ENCODE data around the gene PTPMT1. TPM values are rescaled to one million over a fixed set of nuclear protein-coding genes. Genes with fewer than 3 reads are reported as not detected.

Gene PTPMT1
- total RNA-seq, 1 donor from 2014 or later = 124 TPM

- no peak for TF ChIP-seq CTCF (conservative IDR thresholded peaks at IDR 0.05; ENCODE audit: low read depth, low read length)
- DNase-seq (ENCODE audit: low read depth) = no peak
- no peak overlapping the region for H3K4me3 ChIP-seq (ENCODE audit: low read depth, low read length)
These were observed 27.6 kb downstream of the PTPMT1 start for GRCh38 chr11:47592970-47593369.

- H3K4me3 ChIP-seq (ENCODE audit: low read depth, low read length) = no peak overlapping the region
- TF ChIP-seq CTCF (conservative IDR thresholded peaks at IDR 0.05; ENCODE audit: low read depth, low read length) = no peak
- DNase-seq (ENCODE audit: low read depth) = no peak
These were observed 28.1 kb downstream of the PTPMT1 start for GRCh38 chr11:47593492-47593933.

- no peak for TF ChIP-seq CTCF (conservative IDR thresholded peaks at IDR 0.05; ENCODE audit: low read depth, low read length)
- peak within 1 kb of the TSS; percentile 11 for H3K4me3 ChIP-seq (ENCODE audit: low read depth, low read length)
- DNase-seq (ENCODE audit: low read depth) = no peak
These were observed 28.8 kb downstream of the PTPMT1 start, which contains the start of gene C1QTNF4 for GRCh38 chr11:47593934-47594855. C1QTNF4 (minus strand) TSS chr11:47594411; CDS start chr11:47590810, 3,601 bp downstream.

GRCh38 chr11:47595029-47595428 lies 29.6 kb downstream of the PTPMT1 start:
- no peak for DNase-seq (ENCODE audit: low read depth)
- H3K4me3 ChIP-seq (ENCODE audit: low read depth, low read length) = no peak overlapping the region
- TF ChIP-seq CTCF (conservative IDR thresholded peaks at IDR 0.05; ENCODE audit: low read depth, low read length) = no peak

- H3K4me3 ChIP-seq (ENCODE audit: low read depth, low read length) = no peak overlapping the region
- DNase-seq (ENCODE audit: low read depth) = no peak
- TF ChIP-seq CTCF (conservative IDR thresholded peaks at IDR 0.05; ENCODE audit: low read depth, low read length) = no peak
These were observed 30.6 kb downstream of the PTPMT1 start for GRCh38 chr11:47595967-47596366.

- H3K4me3 ChIP-seq (ENCODE audit: low read depth, low read length) = no peak overlapping the region
- TF ChIP-seq CTCF (conservative IDR thresholded peaks at IDR 0.05; ENCODE audit: low read depth, low read length) = no peak
- DNase-seq (ENCODE audit: low read depth) = no peak
These were observed 34.5 kb downstream of the PTPMT1 start for GRCh38 chr11:47599902-47600301.
